ENCODE data around the gene CLUH. TPM values are rescaled to one million over a fixed set of nuclear protein-coding genes. Genes with fewer than 3 reads are reported as not detected.

Gene CLUH
- total RNA-seq, 1 donor from 2014 or later: 115 TPM

DNA sequence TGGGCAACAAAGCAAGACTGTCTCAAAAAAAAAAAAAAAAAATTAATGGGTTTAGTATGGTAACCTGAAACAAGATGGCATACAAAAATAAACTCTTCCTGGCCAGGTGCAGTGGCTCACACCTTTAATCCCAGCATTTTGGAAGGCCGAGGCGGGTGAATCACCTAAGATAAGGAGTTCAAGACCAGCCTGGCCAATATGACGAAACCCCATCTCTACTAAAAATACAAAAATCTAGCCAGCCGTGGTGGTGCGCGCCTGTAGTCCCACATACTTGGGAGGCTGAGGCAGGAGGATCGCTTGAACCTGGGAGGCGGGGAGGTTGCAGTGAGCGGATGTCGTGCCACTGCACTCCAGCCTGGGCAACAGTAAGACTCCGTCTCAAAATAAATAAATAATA is 62.4 kb downstream of the CLUH start:
- ATAC-seq (ENCODE audit: low read depth): no peak
- Mint-ChIP-seq H3K9me3 (no peaks in the 10 kb centered on the region), H3K36me3 (ENCODE audit: low read depth) (peaks cover 40% of the 10 kb centered on the region), H3K4me1 (peaks cover 13% of the 10 kb centered on the region), H3K4me3 (no peak overlapping the region), H3K27ac (no peak overlapping the region), H3K27me3 (no peaks in the 10 kb centered on the region)
- TF ChIP-seq, protein P1, sequence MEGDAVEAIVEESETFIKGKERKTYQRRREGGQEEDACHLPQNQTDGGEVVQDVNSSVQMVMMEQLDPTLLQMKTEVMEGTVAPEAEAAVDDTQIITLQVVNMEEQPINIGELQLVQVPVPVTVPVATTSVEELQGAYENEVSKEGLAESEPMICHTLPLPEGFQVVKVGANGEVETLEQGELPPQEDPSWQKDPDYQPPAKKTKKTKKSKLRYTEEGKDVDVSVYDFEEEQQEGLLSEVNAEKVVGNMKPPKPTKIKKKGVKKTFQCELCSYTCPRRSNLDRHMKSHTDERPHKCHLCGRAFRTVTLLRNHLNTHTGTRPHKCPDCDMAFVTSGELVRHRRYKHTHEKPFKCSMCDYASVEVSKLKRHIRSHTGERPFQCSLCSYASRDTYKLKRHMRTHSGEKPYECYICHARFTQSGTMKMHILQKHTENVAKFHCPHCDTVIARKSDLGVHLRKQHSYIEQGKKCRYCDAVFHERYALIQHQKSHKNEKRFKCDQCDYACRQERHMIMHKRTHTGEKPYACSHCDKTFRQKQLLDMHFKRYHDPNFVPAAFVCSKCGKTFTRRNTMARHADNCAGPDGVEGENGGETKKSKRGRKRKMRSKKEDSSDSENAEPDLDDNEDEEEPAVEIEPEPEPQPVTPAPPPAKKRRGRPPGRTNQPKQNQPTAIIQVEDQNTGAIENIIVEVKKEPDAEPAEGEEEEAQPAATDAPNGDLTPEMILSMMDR (IDR thresholded peaks at IDR 0.05): no peak
- POLR2A ChIA-PET: interaction anchor here (0.7 kb wide), 1 partner anchor 19 kb away, joined by 6 read pairs; no protein-coding TSS in a partner anchor
- CTCF ChIA-PET: no interaction called here
- DNase-seq: no peak
- intact Hi-C loops (cut with micrococcal nuclease): no loop called here

DNA sequence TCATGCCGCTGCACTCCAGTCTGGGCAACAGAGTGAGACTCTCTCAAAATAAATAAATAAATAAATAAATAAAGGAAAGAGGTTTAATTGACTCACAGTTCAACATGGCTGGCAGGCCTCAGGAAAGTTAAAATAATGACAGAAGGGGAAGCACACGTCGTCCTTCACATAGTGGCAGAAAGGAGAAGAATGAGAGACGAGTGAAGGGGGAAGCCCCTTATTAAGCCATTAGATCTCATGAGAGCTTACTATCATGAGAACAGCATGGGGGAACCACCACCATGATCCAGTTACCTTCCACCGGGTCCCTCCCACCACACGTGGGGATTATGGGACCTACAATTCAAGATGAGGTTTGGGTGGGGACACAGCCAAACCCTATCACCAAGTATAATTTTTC is 63.6 kb downstream of the CLUH start:
- Mint-ChIP-seq H3K36me3 (ENCODE audit: low read depth) (peaks cover 39% of the 10 kb centered on the region), H3K4me3 (no peak overlapping the region), H3K27ac (peak overlapping the region; percentile 16), H3K27me3 (no peaks in the 10 kb centered on the region), H3K4me1 (peaks cover 11% of the 10 kb centered on the region), H3K9me3 (no peaks in the 10 kb centered on the region)
- CTCF ChIA-PET: interaction anchor here (1.4 kb wide), 1 partner anchor 26 kb away, joined by 3 read pairs; no protein-coding TSS in a partner anchor
- intact Hi-C loops (cut with micrococcal nuclease): no loop called here
- peak; percentile 61 for ATAC-seq (ENCODE audit: low read depth)
- DNase-seq: no peak
- POLR2A ChIA-PET: no interaction called here
- TF ChIP-seq, protein P1 (IDR thresholded peaks at IDR 0.05): no peak

DNA sequence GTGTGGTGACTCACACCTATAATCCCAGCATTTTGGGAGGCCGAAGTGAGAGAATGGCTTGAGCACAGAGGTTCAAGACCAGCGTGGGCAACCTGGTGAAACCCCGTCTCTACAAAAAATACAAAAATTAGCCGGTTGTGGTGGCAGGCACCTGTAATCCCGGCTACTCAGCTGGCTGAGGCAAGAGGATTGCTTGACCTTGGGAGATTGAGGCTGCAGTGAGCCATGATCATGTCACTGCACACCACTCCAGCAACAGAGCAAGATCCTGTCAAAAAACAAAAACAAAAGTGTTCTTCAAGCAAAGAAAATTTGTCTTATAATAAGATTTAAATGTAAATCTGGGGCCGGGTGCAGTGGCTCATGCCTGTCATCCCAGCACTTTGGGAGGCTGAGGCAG is 66.6 kb downstream of the CLUH start:
- no peaks in the 10 kb centered on the region for H3K27me3 Mint-ChIP-seq
- intact Hi-C loops (cut with micrococcal nuclease): no loop called here
- H3K9me3 Mint-ChIP-seq: no peaks in the 10 kb centered on the region
- peaks cover 51% of the 10 kb centered on the region for H3K36me3 Mint-ChIP-seq (ENCODE audit: low read depth)
- no peak overlapping the region for H3K27ac Mint-ChIP-seq
- TF ChIP-seq, protein P1 (IDR thresholded peaks at IDR 0.05): no peak
- DNase-seq (no peak), ATAC-seq (ENCODE audit: low read depth) (no peak)
- POLR2A ChIA-PET: no interaction called here
- H3K4me1 Mint-ChIP-seq: peaks cover 7% of the 10 kb centered on the region
- CTCF ChIA-PET: no interaction called here
- H3K4me3 Mint-ChIP-seq: no peak overlapping the region

Other genes with a start within 250 kb of the CLUH start
- gene METTL16, start 199.9 kb downstream of the CLUH start, total RNA-seq: 49.4 and 57.2 TPM in 2 replicates
- 134 and 138 TPM in 2 replicates for gene PAFAH1B1, start 118.1 kb downstream of the CLUH start, total RNA-seq
- gene CCDC92B, start 37.9 kb upstream of the CLUH start, total RNA-seq: not detected in 2 replicates
- 2.5 and 2.6 TPM in 2 replicates for gene RAP1GAP2, start 84.7 kb upstream of the CLUH start, total RNA-seq

Data from activated B cell treated with CpG ODN at 0.5 μM for 24 hours (primary cell).